DMS153 (cell line): ENCODE data around the gene RABAC1.
"Not testable (repeated sequence)": the region's sequence is repeated elsewhere in the genome, so short reads cannot be mapped to it uniquely, and the experiment has no call there.

ENCODE experiments used
- DNase-seq: peaks from one replicate; lab custom pipeline; 2025; lab: John Stamatoyannopoulos, UW

RABAC1 gene

DNA sequence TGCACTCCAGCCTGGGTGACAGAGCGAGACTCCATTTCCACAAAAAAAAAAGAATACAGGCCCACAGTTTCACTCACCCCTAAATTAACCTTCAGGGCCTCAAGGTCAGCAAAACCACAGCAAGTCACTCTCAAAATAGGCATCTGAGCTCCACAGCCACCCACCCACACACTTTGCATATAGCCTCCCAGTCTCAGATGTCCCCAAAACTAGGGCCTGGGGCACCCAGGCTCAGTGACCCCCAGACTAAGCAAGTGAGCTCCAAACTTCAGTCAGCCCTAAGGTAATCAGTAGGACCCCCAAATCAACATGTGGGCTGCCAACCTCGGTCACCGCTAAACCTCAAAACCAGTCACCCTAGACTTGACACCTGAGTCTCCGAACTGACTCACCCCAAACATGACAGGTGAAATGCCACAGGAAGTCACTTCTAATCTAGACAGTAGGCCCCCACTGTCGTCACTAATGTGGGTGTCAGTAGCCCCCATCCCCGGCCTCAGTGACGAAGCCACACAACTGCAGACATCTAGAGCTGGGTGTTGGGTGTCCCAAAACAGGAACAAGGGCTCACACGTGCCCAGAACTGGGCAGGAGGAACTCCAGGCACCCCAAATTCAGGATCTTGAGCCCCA lies 13.9 kb downstream of the RABAC1 start:
- DNase-seq, result no peak

DNA sequence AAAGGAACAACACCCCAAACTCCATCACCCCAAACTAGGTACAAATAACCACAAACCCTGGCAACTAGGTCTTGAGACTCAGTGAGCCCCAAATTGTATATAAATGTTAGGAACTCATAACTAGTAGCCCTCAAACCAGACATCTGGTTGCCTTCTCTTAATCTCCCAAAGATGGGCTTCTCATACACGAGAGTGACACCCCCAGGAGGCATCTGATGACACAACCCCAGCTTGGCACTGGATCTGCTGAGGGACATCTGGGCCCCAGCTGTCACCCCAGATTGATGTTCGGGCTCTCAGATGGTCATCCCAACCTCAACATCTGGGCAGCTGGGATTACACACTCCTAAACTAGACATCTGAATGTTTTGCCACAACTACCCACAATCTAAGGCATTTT lies 14.8 kb downstream of the RABAC1 start:
- no peak for DNase-seq

DNA sequence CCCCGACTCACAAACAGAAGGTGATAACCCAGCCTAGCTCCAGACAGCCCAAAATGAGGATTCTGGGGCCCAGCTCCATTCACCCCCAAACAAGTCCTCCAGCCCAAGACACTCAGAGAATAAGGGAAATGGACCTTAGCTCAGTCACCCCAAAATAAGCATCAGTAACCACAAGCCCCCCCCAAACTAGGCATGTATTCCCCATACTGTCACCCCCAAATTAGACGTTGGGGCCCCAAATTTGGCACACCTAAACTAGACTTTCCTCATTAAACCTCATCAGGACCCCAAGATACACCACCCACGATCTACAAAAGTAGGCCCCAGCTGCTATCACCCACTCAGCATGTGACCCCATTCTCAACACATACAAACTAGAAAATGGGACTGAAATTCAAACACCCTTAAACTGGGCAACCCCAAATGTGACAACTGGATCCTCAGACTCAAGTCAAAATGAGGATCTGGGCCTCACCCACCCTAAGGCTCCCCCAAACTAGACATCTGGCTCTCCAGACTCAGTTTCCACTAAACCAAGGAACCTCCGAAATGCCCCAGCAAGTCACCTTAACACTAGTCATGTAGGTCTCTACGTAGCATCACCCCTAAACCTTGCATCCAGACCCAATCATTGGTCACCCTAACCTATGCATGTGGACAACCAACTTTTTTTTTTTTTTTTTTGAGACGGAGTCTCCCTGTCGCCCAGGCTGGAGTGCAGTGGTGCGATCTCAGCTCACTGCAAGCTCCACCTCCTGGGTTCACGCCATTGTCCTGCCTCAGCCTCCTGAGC lies 17.5 kb downstream of the RABAC1 start:
- no peak for DNase-seq

- DNase-seq, result no peak
Observed at GRCh38 chr19:41940731-41941409, 18.3 kb downstream of the RABAC1 start.

DNA sequence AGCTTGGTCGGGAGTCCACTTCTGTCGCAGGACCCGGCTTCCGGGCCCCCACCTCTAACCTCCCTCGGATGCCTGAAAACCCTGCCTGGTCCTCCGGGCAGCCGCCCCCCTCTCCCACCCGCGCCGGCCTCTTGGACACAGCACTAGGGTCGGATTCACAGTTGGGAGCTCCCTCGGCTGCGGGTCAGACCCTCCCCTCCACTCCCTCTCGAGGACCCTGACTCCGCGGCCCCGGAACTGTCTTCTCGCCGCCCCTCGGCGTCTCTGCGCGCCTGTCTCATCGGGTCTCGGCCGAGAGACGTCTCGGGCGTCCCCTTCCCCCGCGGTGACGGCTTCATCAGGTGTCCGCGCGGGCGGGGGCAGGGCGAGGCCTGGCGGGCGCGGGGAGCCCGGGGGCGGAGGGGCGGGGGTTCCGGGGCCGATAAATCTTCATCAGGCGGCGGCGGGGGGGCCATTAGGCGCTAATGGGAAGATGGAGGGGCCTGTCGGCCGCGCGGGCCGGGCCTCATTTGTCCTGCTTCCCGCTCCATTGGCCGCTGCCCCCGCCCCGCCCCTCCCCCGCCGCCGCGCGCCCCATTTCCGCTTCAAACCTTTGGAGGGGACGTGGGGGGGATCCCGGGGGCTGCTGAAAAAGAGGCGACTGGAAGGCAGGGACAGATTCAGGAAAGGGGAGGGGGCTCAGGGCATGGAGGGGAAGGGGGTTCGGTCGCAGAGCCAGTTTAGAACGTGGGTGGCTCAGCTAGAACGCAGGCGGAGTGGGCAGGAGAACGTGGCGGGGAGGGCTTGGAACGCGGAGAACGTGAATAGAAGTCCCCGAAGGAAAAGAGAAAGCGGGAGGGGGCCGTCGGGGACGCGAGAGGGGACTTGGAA lies 19.0 kb downstream of the RABAC1 start:
- no peak for DNase-seq

DNA sequence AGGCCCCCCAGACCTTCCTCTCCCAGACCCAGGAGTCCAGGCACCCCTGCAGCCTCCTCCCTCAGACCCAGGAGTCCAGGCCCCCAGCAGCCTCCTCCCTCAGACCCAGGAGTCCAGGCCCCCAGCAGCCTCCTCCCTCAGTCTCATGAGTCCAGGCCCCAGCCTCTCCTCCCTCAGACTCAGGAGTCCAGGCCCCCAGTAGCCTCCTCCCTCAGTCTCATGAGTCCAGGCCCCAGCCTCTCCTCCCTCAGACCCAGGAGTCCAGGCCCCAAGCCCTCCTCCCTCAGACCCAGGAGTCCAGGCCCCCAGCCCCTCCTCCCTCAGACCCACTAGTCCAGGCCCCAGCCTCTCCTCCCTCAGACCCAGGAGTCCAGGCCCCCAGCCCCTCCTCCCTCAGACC lies 19.9 kb downstream of the RABAC1 start:
- DNase-seq, result not testable (repeated sequence)

DNA sequence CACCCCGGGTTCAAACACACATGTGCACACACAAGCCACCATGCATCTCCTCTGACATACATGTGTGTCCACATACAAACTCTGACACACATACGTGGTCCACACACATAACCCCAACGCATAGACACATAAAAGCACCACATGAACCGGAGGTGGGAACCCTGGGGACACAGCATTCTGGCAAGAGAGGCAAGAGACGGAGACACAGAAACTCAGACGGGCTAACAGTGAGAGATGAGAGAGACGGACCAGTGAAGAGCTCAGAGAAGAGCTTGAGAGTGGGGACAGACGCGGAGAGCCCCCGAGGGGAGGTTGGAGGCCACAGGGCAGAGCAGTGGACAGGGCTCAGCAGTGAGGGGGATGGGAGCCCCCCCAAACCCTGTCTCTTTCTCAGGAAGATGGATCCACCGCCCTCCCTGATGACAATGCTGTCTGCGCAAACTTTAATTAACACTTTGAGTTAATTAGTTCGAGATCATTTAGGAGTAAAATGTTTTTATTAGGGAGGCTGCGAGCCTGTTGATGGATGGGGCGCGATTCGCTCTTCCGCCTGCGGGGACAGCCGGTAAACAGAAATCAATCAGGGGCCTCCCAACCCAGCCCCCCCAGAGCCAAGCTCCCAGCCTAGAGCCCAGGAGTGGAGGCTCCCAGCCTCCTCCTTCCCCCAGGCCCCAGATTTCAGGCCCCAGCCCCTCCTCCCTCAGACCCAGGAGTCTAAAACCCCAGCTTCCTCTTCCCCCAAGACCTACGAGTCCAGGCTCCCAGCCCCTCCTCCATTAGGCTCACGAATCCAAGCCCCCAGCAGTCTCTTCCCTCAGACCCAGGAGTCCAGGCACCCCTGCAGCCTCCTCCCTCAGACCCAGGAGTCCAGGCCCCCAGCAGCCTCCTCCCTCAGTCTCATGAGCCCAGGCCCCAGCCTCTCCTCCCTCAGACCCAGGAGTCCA lies 21.3 kb downstream of the RABAC1 start:
- no peak for DNase-seq

- DNase-seq, result no peak
Observed at GRCh38 chr19:41936961-41937360, 22.2 kb downstream of the RABAC1 start.

- DNase-seq, result no peak
Observed at GRCh38 chr19:41936416-41936850, 22.7 kb downstream of the RABAC1 start.

DNA sequence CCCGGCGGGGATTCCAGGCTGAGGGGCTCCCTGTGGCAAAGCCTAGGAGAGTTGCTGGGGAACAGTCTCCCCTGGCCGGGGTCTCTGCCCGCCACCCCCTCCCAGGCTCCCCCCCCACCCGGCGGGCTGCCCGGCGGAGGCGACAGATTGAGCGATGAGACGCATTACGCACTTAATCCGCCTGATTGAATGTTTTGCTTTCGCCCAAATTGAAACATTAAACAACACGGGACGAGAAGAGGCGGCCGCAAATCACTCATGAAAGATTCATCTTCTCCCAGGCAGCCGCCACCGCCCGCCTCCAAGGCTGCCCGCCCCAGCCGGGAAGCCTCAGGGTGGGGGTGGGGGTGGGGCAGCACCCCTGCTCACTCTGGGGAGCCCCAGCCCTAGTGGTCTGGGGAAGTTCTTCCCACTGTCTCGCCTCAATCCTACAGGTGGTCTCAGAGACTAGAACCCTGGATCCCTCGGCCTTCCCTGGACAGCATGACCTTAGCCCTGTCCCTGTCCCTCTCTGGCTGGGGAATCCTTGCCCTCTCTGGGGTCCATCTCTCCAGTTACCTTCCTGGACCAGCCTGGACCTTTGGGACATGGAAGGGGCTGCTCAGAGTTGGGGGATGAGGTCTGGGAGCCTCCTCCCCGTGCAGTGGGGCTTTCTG lies 23.2 kb downstream of the RABAC1 start:
- no peak for DNase-seq

DNA sequence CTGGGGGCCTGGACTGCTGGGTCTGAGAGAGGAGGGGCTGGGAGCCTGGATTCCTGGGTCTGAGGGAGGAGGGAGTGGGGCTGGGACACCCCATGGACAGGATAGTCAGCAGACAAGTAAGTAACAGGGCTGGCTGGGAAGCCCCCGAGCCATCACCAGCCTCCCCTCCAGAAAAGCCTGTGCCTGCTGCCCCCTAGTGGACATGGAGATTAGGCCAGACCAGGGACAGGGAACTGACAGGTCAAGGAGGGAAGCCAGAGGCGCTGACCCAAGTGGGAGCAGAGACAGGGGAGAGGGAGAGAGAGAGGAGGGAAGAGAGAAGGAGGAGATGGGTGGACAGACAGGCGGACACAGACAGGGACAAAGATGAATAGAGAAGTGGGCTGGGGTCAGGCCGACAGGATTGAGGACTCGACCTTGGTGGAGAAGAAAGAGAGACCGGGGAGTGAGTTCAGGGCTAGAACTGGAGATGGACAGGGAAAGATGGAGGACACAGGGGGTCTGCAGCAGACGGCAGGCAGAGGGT lies 24.2 kb downstream of the RABAC1 start:
- DNase-seq, result peak; percentile 32

- DNase-seq, result no peak
Observed at GRCh38 chr19:41933693-41934426, 25.3 kb downstream of the RABAC1 start.

DNA sequence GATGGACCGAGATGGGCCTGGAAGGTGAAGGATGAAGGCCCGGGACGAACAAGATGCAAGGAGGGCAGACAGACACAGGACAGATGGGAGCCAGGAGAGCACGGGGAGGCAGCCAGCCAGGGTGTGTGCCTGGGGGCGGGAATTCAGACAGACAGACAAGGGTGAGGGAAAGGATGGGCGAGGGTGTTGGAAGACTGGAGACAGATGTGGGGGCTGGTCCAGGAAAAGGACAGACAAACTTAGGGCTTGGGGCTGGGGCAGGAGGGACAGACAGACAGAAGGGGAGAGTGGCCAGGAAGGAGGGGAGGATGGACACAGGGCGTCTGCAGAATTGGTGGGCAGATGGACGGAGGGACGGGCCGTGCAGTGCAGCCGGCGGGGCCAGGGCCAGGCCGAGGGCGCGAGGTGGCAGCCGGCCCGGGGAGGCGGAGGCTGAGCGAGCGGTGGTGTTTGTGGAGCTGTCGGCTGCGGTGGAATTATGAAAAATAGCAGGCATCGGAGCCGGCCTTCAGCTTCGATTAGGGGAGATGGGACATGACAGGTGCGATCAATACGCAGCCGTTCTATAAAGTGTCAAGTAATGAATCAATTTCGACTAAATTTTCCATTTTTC lies 26.3 kb downstream of the RABAC1 start:
- no peak for DNase-seq

DNA sequence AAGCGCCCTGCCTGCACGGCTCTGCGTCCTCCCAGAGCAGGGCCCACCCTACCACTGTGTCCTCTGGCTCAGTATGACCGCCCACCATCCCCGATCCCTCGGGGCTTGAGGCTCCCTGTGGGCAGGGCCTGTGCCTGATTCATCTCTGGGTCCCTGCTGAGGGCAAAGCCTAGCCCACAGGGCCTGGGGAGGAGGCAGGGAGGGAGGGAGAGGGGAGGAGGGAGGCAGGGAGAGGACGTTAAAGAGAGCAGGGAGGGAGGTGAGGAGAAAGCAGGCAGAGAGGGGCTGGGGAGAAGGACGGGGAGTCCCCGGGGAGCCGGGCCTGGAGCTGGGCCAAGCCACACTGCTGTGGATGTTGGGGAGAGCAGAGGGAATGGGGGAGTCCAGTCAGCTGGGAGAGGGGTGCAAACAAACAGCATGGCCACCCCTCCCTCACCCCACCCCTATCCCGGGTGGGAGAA lies 26.8 kb downstream of the RABAC1 start:
- no peak for DNase-seq

DNA sequence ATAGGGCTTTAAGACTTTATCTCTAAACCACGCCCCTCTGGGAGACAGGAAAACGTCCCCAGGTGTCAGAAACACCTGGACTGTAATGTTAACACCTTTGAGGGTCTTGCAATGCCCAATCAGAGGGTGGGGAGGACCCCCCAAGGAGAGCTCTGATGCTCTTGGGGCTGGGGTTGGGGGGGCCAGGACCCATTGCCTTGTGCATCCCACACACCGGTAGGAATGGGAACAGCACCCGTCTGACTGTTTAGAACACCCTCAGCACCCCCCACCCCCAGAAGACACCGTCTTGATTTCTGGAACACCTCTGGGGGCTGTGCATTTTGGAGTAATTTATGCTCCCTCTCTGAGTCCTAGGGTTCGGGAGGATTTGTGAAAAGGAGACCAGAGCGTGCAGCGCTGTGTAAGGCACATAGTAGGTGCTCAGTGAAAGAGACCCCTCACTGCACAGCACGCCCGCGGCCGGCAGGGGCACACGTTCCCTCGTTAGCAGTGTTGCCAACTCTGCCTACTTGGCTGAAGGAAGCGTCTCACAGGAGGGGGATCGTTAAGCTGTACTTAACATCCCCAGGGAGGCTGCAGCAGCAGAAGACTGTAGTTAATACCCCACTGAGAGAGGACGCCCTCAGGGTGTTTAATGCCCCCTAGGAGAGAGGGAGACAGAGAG lies 28.1 kb downstream of the RABAC1 start:
- no peak for DNase-seq

DNA sequence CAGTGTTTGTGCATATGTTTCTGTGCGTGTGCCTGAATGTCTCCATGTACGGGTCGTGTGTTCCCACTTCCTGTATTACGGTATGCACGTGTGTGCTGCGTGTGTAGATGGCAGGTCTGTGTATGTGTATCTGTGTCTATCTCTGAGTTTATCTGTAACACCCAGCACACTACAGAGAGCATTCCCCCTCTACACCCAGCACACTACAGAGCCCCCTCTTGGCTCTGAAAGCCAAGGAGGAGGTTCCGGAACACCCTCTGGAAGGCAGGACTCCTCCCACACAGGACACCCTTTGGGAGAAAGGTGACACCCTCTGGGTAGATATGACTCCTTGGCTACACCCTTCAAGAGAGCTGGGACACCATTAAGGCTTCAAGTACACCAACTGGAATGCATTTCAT lies 28.8 kb downstream of the RABAC1 start:
- DNase-seq, result no peak

DNA sequence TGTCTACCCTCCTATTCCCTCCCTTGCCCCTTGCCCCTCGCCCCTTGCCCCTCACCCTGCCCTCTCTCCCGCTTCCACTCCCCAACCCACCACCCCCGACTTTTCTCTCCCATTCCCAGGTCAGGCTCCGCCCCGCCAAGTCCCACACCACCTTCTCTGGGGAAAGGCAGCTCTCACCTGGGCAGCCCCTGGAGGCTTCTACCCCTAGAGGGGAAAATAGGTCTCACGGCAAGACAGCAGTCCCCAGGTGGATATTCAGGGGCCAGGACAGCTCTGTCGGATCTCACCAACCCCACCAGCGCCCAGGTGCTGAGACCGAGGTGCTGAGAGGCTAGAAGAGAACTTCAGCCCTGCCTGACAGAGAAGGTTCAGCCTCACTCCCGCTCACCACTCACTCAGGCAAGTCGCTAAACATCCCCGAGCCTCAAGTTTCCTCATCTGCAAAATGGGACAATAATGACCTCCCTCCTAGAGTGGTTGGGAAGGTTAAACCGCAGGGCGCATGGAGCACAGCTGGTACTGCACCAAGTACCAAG lies 29.5 kb downstream of the RABAC1 start:
- DNase-seq, result no peak
